ENCODE measurements around the gene CCDC188.

- TF ChIP-seq CTCF (conservative IDR thresholded peaks at IDR 0.05; ENCODE audit: low read depth, low read length): no peak
- no peak for TF ChIP-seq EZH2 (IDR thresholded peaks at IDR 0.05; ENCODE audit: borderline replicate concordance, low read depth, low read length, poor library complexity, severe bottlenecking)
Measured at GRCh38 chr22:20198557-20199319, 47.9 kb upstream of the CCDC188 start.

All from A673 (cell line).